GM12878 (cell line): ENCODE measurements around the gene RIPOR1. TPM values are rescaled to one million over a fixed set of nuclear protein-coding genes. Genes with fewer than 3 reads are reported as not detected.
"Not testable (repeated sequence)": the region's sequence is repeated elsewhere in the genome, so short reads cannot be mapped to it uniquely, and the experiment has no call there.

Experiments used
- ATAC-seq: fragments of 200-7000 bp; cut with Tn5 transposase; 3 replicates; pipeline ENCODE4 v1.9.1; 2020; ENCODE audit warnings: mild to moderate bottlenecking, moderate library complexity
- BruUV-seq: library from RNA; stranded (reverse); fragments of 400-500 nt; replicated peaks from 2 replicates; lab custom pipeline; 2021; lab: Mats Ljungman, UMichigan
- CTCF ChIA-PET: fragments of 300-600 bp; sonication (Branson Sonifier 250); formaldehyde crosslinking; extraction: SDS; loops from one replicate; lab custom pipeline; 2021; ENCODE audit warnings: inconsistent platforms; lab: Yijun Ruan, JAX
- POLR2A ChIA-PET: fragments of 350-600 bp; formaldehyde crosslinking; extraction: SDS; loops from one replicate; lab custom pipeline; 2021; ENCODE audit warnings: inconsistent platforms; lab: Charles Lee
- RAD21 ChIA-PET: fragments of 300-600 bp; sonication (Branson Sonifier 250); formaldehyde crosslinking; loops from one replicate; lab custom pipeline; 2023; ENCODE audit warnings: antibody characterized with exemption; ENCODE audit not compliant: unreplicated experiment; lab: Charles Lee
- SMC1A ChIA-PET: fragments of 300-600 bp; sonication (Branson Sonifier 250); formaldehyde crosslinking; loops from one replicate; lab custom pipeline; 2023; ENCODE audit not compliant: unreplicated experiment, uncharacterized antibody; lab: Charles Lee
- DNase-seq: peaks from one replicate; pipeline ENCODE4 v3.0.0-alpha.2; 2011; ENCODE audit warnings: low read depth, low spot score
- FAIRE-seq: peaks from 3 replicates; lab custom pipeline; 2011; peaks lifted over from hg19 to GRCh38; lab: Jason Lieb, UNC
- H2AFZ ChIP-seq: 2 replicates; pipeline ENCODE4 v1.6.0; 2011; ENCODE audit warnings: low read depth, low read length, control low read depth; ENCODE audit not compliant: control insufficient read depth
- H3K27ac ChIP-seq: 2 replicates; pipeline ENCODE4 v1.5.1; 2011; ENCODE audit warnings: control low read depth; ENCODE audit not compliant: control insufficient read depth, insufficient read depth
- H3K27me3 ChIP-seq, 2 experiments: replicated peaks in 1 of 2; 2 replicates each; pipeline versions ENCODE4 v1.6.0 to v1.6.1; 2011; ENCODE audit warnings: low read length in 1 of 2; ENCODE audit not compliant: control insufficient read depth in 2 of 2, insufficient read depth in 2 of 2
- H3K36me3 ChIP-seq, 2 experiments: 2 replicates each; pipeline ENCODE4 v1.5.1; 2011; ENCODE audit warnings: low read length in 1 of 2; ENCODE audit not compliant: control insufficient read depth in 2 of 2, insufficient read depth in 2 of 2
- H3K4me1 ChIP-seq: 2 replicates; pipeline ENCODE4 v1.6.1; 2011; ENCODE audit warnings: mild to moderate bottlenecking, low read length, moderate library complexity, mixed read lengths; ENCODE audit not compliant: control insufficient read depth, insufficient read depth
- H3K4me2 ChIP-seq: 2 replicates; pipeline ENCODE4 v1.6.0; 2011; ENCODE audit warnings: control low read depth; ENCODE audit not compliant: control insufficient read depth, insufficient read depth
- H3K4me3 ChIP-seq: fragments of 200-600 bp; sonication (generic); 2 replicates; pipeline ENCODE4 v1.5.1; 2016
- H3K79me2 ChIP-seq: 2 replicates; pipeline ENCODE4 v1.6.0; 2011; ENCODE audit warnings: low read length; ENCODE audit not compliant: control insufficient read depth, insufficient read depth
- H3K9ac ChIP-seq: 2 replicates; pipeline ENCODE4 v1.8.0; 2011; ENCODE audit warnings: low read length, control low read depth, mixed read lengths; ENCODE audit not compliant: control insufficient read depth, insufficient read depth
- H3K9me3 ChIP-seq: replicated peaks from 3 replicates; pipeline ENCODE4 v1.5.1; 2011; ENCODE audit warnings: mild to moderate bottlenecking, low read length; ENCODE audit not compliant: control insufficient read depth, insufficient read depth
- H4K20me1 ChIP-seq: 2 replicates; pipeline ENCODE4 v1.6.0; 2011; ENCODE audit not compliant: control insufficient read depth, insufficient read depth
- ASH2L ChIP-seq: fragments of 300-600, 200-600 bp; sonication (generic); IDR thresholded peaks from 2 replicates; pipeline ENCODE4 v1.6.1; 2017; ENCODE audit warnings: low read depth, mild to moderate bottlenecking, borderline replicate concordance
- BMI1 ChIP-seq: fragments of 450-650 bp; IDR thresholded peaks from 2 replicates; pipeline ENCODE4 v1.6.1; 2016; ENCODE audit warnings: mild to moderate bottlenecking, moderate library complexity, borderline replicate concordance
- CEBPB ChIP-seq, 2 experiments: fragments of 150-350 bp in 1 of 2; IDR thresholded peaks; 2 replicates each; pipeline ENCODE4 v1.6.1; 2012 to 2014; ENCODE audit warnings: low read depth in 2 of 2, low read length in 2 of 2, borderline replicate concordance in 1 of 2, inconsistent platforms in 1 of 2
- DPF2 ChIP-seq: fragments of 450-650 bp; IDR thresholded peaks from 2 replicates; pipeline ENCODE4 v1.6.1; 2017; ENCODE audit warnings: mild to moderate bottlenecking
- TCF12 ChIP-seq: IDR thresholded peaks from 2 replicates; pipeline ENCODE4 v1.6.1; 2011; ENCODE audit warnings: low read depth, mild to moderate bottlenecking, low read length
- WGBS: methylation state at CpG from one replicate; pipeline ENCODE4 v1.1.6; 2016; ENCODE audit warnings: low lambda C conversion rate; ENCODE audit not compliant: insufficient replicate concordance, insufficient coverage; ENCODE audit errors: missing lambda C conversion rate; 5-methylcytosine and 5-hydroxymethylcytosine counted together
- in situ Hi-C: fragments of 300-500 bp; cut with MboI; formaldehyde crosslinking; loops from 9 replicates; pipeline ENCODE4 v1.14.3; 2018; ENCODE audit warnings: mixed read lengths
- intact Hi-C: fragments of 100-400 bp; cut with micrococcal nuclease; formaldehyde crosslinking; loops from one replicate; pipeline ENCODE4 v1.14.2; 2022; ENCODE audit not compliant: unreplicated experiment
- polyA plus RNA-seq, 11 experiments: library from polyadenylated mRNA; depleted of rRNA in 4 of 11; unstranded in 6 of 11; stranded (reverse) in 5 of 11; fragments of >200 nt; fragmentation: Nextera tagmentation in 4 of 11; fragmentation: Illumina TruSeq in 1 of 11; extraction: Ambion mirVana in 4 of 11; extraction: Trizol in 1 of 11; gene quantifications; 1 replicate in 1 of 11; 2 replicates in 10 of 11; pipeline versions ENCODE4 v1.2.1 to v1.2.3, GENCODE V29; 2011 to 2016; ENCODE audit warnings: inconsistent platforms in 2 of 11, missing spikeins in 2 of 11, low read depth in 1 of 11
- total RNA-seq, 4 experiments: library from RNA; depleted of rRNA in 3 of 4; stranded (reverse); fragments of >200 nt in 3 of 4; fragmentation: Illumina TruSeq in 1 of 4; extraction: Trizol in 1 of 4; gene quantifications; 2 replicates each; pipeline versions ENCODE4 v1.2.1 to v1.2.3, GENCODE V29; 2013 to 2021

Gene RIPOR1
- total and polyA plus RNA-seq, 10 of the 15 experiments (the other 5 are each of a cell fraction or from before 2014, with no cell fraction given): 0.13 to 28.5 (median 7.0) TPM

DNA sequence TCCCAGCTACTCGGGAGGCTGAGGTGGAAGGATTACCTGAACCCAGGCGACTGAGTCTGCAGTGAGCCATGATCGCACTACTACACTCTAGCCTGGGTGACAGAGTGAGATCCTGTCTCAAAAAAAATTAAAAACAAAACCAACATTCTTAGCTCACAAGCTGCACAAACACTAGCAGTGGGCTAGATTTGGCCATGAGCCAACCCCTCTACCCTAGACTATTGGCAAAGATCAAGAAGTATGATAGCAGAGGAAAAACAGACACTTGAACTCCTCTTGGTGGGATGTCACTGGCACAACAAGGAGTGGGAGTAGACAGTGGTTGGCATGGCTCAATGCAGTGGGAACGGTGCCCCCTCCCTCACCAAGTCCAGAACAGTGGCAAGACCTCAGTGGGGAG, 19.6 kb upstream of the RIPOR1 start:
- H3K9ac ChIP-seq: no peak overlapping the region
- no peaks in the 10 kb centered on the region for H3K9me3 ChIP-seq
- no peak overlapping the region for H2AFZ ChIP-seq
- no peak for FAIRE-seq
- in situ Hi-C loops (no loop called here), intact Hi-C loops (no loop called here)
- no peak overlapping the region for H3K4me3 ChIP-seq
- no peaks in the 10 kb centered on the region for H3K79me2 ChIP-seq
- SMC1A ChIA-PET: interaction anchor here (1.0 to 1.4 kb wide), 3 partner anchors 9 to 45 kb away, joined by 3 to 4 read pairs (median 3); no protein-coding TSS in a partner anchor
- RAD21 ChIA-PET: interaction anchor here (0.8 kb wide), 1 partner anchor 27 kb away, joined by 3 read pairs; no protein-coding TSS in a partner anchor
- no peaks in the 10 kb centered on the region for H4K20me1 ChIP-seq
- WGBS: 57% methylated on average over 4 of the region's 4 CpGs
- no peak for TF ChIP-seq DPF2
- no peak for TF ChIP-seq CEBPB (IDR thresholded peaks at IDR 0.05; ENCODE audit: borderline replicate concordance in 1 of 2, low read depth in 2 of 2, low read length in 2 of 2)
- no peak for TF ChIP-seq ASH2L
- no peak for TF ChIP-seq TCF12
- TF ChIP-seq BMI1: no peak
- DNase-seq: no peak
- BruUV-seq: no TSS peak
- H3K4me2 ChIP-seq: no peak overlapping the region
- no peaks in the 10 kb centered on the region for H3K27me3 ChIP-seq
- no peak for ATAC-seq
- peaks cover 24% of the 10 kb centered on the region for H3K4me1 ChIP-seq
- H3K27ac ChIP-seq: no peak overlapping the region
- H3K36me3 ChIP-seq: no peaks in the 10 kb centered on the region
- CTCF ChIA-PET: interaction anchor here (1.4 to 14.1 kb wide), 3 partner anchors 12 to 38 kb away, joined by 3 to 453 read pairs (median 8); no protein-coding TSS in a partner anchor
- POLR2A ChIA-PET: no interaction called here

GRCh38 chr16:67513892-67514291, 14.7 kb upstream of the RIPOR1 start:
- H3K9ac ChIP-seq, H3K9me3 ChIP-seq, H3K4me2 ChIP-seq, H3K36me3 ChIP-seq, H3K4me3 ChIP-seq, FAIRE-seq, in situ Hi-C loops, H3K79me2 ChIP-seq, H3K27me3 ChIP-seq, ATAC-seq, BruUV-seq, H4K20me1 ChIP-seq, DNase-seq: not testable (repeated sequence)
- Histone ChIP-seq H3K4me1 (peaks cover 45% of the 10 kb centered on the region), H2AFZ (peak overlapping the region; percentile 13), H3K27ac (peak overlapping the region; percentile 38)
- POLR2A ChIA-PET: interaction anchor here (0.5 to 5.9 kb wide), 7 partner anchors 14 to 354 kb away, joined by 3 to 42 read pairs (median 4); partner anchors contain the start of genes ATP6V0D1, FBXL8 and TRADD
- CTCF ChIA-PET: interaction anchor here (0.5 to 14.1 kb wide), 27 partner anchors 8 to 776 kb away, joined by 3 to 453 read pairs (median 4); partner anchors contain the start of genes AGRP, ATP6V0D1, C16orf86 and CTCF
- intact Hi-C loops: loop anchor here (1.0 kb wide), 4 partner anchors 20 to 86 kb away; partner anchors contain the start of gene ATP6V0D1
- 53% methylated on average over 1 of the region's 1 CpG for WGBS
- RAD21 ChIA-PET: interaction anchor here (0.7 to 8.8 kb wide), 21 partner anchors 8 to 270 kb away, joined by 3 to 172 read pairs (median 4); partner anchors contain the start of genes ACD, ATP6V0D1 and CARMIL2
- SMC1A ChIA-PET: interaction anchor here (0.6 to 5.9 kb wide), 14 partner anchors 9 to 331 kb away, joined by 3 to 92 read pairs (median 3); partner anchors contain the start of genes AGRP, ATP6V0D1 and FHOD1
